GM13977 (cell line): ENCODE results near the gene COL4A1.

Source experiments
- DNase-seq: peaks from one replicate; pipeline ENCODE4 v3.0.0; 2012; ENCODE audit warnings: low spot score
- in situ Hi-C: fragments of 300-500 bp; cut with MboI; formaldehyde crosslinking; loops from one replicate; pipeline ENCODE4 v1.12.0; 2022; ENCODE audit warnings: low sequenced_read_pairs, low pct_unique_long_range_greater_than_20kb, mixed read lengths, inconsistent platforms; ENCODE audit not compliant: unreplicated experiment
- TF ChIP-seq, protein P1 (sequence below): IDR thresholded peaks from 2 replicates; pipeline ENCODE4 v1.5.1; 2012; ENCODE audit warnings: mild to moderate bottlenecking, control low read depth; ENCODE audit not compliant: insufficient read depth; ENCODE audit errors: extremely low read depth, missing control alignments

Gene COL4A1

DNA sequence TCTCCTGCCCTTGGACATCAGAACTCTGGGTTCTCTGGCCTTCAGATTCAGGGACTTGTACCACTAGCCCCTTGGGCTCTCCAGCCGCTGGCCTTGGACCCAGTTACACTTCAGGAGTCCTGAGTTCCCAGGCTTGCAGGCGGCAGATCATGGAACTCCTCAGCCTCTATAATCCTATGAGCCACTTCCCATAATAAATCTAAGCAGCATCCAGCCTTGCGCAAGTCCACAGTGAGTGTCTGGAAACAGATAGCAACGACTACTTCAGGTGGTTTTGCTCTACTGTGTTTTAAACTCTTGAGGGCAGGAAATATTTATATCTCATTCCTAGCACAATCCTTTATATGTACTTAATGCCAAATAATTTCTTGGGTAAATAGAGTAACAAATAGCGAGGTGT is 92.3 kb downstream of the COL4A1 start:
- TF ChIP-seq, protein P1, sequence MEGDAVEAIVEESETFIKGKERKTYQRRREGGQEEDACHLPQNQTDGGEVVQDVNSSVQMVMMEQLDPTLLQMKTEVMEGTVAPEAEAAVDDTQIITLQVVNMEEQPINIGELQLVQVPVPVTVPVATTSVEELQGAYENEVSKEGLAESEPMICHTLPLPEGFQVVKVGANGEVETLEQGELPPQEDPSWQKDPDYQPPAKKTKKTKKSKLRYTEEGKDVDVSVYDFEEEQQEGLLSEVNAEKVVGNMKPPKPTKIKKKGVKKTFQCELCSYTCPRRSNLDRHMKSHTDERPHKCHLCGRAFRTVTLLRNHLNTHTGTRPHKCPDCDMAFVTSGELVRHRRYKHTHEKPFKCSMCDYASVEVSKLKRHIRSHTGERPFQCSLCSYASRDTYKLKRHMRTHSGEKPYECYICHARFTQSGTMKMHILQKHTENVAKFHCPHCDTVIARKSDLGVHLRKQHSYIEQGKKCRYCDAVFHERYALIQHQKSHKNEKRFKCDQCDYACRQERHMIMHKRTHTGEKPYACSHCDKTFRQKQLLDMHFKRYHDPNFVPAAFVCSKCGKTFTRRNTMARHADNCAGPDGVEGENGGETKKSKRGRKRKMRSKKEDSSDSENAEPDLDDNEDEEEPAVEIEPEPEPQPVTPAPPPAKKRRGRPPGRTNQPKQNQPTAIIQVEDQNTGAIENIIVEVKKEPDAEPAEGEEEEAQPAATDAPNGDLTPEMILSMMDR = no peak
- DNase-seq = no peak
- in situ Hi-C loops = loop anchor here (25.0 kb wide), 1 partner anchor 373 kb away; no protein-coding TSS in a partner anchor

DNA sequence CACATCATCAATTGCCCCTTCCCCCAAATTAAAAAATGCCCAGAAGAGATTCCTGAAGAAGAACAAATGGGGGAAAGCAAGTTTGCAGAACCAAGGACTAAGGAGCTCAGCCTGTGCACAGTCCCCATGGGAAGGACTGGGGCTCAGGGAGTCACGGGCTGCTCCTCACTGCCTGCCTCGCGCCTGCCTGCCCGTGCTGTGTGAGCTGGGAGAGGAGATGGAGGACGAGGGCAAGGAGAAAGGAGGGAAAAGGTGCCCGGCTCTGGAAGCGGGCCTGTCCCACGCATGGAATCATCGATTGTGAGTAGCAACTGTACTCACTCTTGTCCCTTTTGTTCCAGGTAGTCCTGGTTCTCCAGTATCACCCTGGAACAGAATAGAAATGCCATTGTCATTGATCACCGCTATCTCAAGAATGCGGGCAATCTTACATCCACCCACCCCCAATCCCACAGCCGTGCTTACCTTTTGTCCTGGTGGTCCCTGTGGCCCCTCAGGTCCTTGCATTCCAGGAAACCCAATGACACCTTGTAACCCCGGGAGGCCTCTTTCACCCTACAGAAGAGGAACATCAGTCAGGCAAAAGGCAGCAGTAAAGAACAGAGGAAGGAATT is 93.4 kb downstream of the COL4A1 start:
- in situ Hi-C loops = loop anchor here (25.0 kb wide), 1 partner anchor 374 kb away; no protein-coding TSS in a partner anchor
- DNase-seq = no peak
- TF ChIP-seq, protein P1 = no peak

DNA sequence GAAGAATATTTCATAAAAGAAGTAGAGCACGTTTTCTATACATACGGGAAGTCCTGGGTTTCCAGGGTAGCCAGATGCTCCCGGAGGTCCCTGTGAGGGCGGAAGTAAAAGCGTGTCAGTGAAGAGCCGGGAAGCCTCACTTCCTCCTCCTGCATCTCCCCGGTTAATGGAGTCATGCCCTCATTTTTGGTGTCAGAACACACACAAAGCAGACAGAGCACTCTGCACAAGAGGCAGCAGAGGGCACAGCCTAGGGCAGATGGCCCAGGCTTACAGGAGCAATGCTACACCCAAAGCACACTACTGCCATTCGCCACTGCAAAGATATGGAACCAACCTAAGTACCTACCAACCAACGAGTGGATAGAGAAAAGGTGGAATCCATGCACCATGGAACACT is 94.4 kb downstream of the COL4A1 start:
- TF ChIP-seq, protein P1 = no peak
- in situ Hi-C loops = loop anchor here (25.0 kb wide), 1 partner anchor 375 kb away; no protein-coding TSS in a partner anchor
- DNase-seq = no peak

DNA sequence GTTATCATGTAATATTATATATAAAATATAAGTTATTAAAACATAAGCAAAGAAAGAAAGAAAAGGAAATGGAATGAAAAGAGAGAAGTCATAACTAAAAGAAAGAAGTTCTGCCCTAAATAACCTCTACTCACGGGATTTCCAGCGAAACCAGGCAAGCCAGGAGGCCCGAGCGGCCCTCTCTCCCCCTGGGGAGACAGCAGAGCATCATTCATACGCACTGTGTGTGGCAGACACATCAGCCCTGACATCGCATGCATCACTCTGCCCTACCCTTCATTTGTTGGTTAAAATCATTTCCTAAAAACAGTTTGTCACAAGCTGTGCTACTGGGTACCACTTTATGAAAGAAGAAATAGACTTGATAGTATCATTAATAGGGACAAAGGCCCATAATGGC is 95.2 kb downstream of the COL4A1 start:
- in situ Hi-C loops = loop anchor here (25.0 kb wide), 1 partner anchor 376 kb away; no protein-coding TSS in a partner anchor
- DNase-seq = no peak
- TF ChIP-seq, protein P1 = no peak

DNA sequence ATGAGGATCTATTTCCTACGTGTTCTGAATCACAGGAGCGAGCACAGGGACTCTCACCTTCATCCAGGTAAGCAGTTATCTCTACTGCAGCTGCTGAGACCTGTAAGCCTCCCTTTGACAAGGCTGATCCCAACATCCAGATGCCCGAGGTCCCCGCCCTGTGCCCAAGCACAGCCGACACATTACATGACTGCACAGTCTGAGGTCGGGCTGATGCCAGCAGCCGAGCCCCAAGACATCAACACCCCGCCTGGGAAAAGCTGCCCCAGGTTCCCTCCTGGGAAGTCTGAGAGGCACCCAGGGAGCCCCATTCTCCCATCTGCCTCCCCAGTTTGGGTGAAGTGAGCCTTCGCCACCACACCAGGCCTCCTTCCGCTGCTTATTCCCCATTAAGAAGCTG is 95.9 kb downstream of the COL4A1 start:
- DNase-seq = no peak
- TF ChIP-seq, protein P1 = no peak
- in situ Hi-C loops = loop anchor here (25.0 kb wide), 1 partner anchor 376 kb away; no protein-coding TSS in a partner anchor

DNA sequence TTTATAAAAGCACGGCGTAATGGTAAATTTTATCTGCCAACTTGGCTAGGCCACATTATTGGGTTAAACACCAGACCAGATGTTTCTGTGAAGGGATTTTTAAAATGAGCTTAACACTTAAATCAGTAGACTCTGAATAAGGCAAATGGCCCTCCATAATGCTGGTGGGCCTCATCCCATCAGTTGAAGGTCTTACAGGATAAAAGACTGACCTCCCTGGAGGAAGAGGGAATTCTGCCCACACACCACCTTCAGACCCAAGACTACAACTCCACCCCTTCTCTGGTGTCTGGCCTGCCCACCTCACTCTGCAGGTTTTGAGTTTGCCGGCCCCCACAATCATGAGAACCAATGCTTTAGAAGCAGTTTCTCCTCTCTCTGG is 96.4 kb downstream of the COL4A1 start:
- TF ChIP-seq, protein P1 = no peak
- no peak for DNase-seq
- in situ Hi-C loops = loop anchor here (25.0 kb wide), 1 partner anchor 377 kb away; no protein-coding TSS in a partner anchor
